Activated naive CD8-positive, alpha-beta T cell (primary cell): ENCODE data around the gene BANF1.
"Not testable (repeated sequence)": the region's sequence is repeated elsewhere in the genome, so short reads cannot be mapped to it uniquely, and the experiment has no call there.

Source experiments
- H3K27ac Mint-ChIP-seq: one replicate; pipeline ENCODE4 v1.8.0; 2021; ENCODE audit warnings: mixed read lengths
- H3K27me3 Mint-ChIP-seq: one replicate; pipeline ENCODE4 v1.8.0; 2021; ENCODE audit warnings: mixed read lengths
- H3K36me3 Mint-ChIP-seq: one replicate; pipeline ENCODE4 v1.8.0; 2021; ENCODE audit warnings: mixed read lengths
- H3K4me1 Mint-ChIP-seq: one replicate; pipeline ENCODE4 v1.8.0; 2021; ENCODE audit warnings: low read depth, mixed read lengths
- H3K4me3 Mint-ChIP-seq: one replicate; pipeline ENCODE4 v1.8.0; 2021; ENCODE audit warnings: mild to moderate bottlenecking, mixed read lengths
- H3K9me3 Mint-ChIP-seq: one replicate; pipeline ENCODE4 v1.8.0; 2021; ENCODE audit warnings: low read depth, mixed read lengths

Gene BANF1

GRCh38 chr11:65992056-65992455 lies 10.2 kb upstream of the BANF1 start:
- Mint-ChIP-seq H3K27me3 (no peaks in the 10 kb centered on the region), H3K9me3 (no peaks in the 10 kb centered on the region), H3K36me3 (no peaks in the 10 kb centered on the region), H3K4me3 (no peak overlapping the region), H3K4me1 (peaks cover 7% of the 10 kb centered on the region), H3K27ac (no peak overlapping the region)

- Mint-ChIP-seq H3K27me3 (no peaks in the 10 kb centered on the region), H3K4me1 (peaks cover 26% of the 10 kb centered on the region), H3K4me3 (no peak overlapping the region), H3K9me3 (no peaks in the 10 kb centered on the region), H3K27ac (peak overlapping the region; percentile 24), H3K36me3 (peaks cover 8% of the 10 kb centered on the region)
Observed at GRCh38 chr11:65997286-65997685, 5.0 kb upstream of the BANF1 start.

GRCh38 chr11:66002648-66003225 lies 434 bp downstream of the BANF1 start:
- H3K9me3 Mint-ChIP-seq, result no peaks in the 10 kb centered on the region
- H3K27ac Mint-ChIP-seq, result peak overlapping the region; percentile 99
- H3K27me3 Mint-ChIP-seq, result no peaks in the 10 kb centered on the region
- peaks cover 32% of the 10 kb centered on the region for H3K4me1 Mint-ChIP-seq
- peak overlapping the region; percentile 99 for H3K4me3 Mint-ChIP-seq
- peaks cover 7% of the 10 kb centered on the region for H3K36me3 Mint-ChIP-seq

- Mint-ChIP-seq H3K4me3 (peak overlapping the region; percentile 99), H3K27me3 (no peaks in the 10 kb centered on the region), H3K36me3 (peaks cover 7% of the 10 kb centered on the region), H3K9me3 (no peaks in the 10 kb centered on the region), H3K27ac (peak overlapping the region; percentile 90), H3K4me1 (peaks cover 34% of the 10 kb centered on the region)
Observed at GRCh38 chr11:66003291-66003690, 988 bp downstream of the BANF1 start.

GRCh38 chr11:66004186-66004585 lies 1.9 kb downstream of the BANF1 start:
- Mint-ChIP-seq H3K4me3 (peak overlapping the region; percentile 59), H3K36me3 (peaks cover 7% of the 10 kb centered on the region), H3K9me3 (no peaks in the 10 kb centered on the region), H3K27me3 (no peaks in the 10 kb centered on the region), H3K4me1 (peaks cover 32% of the 10 kb centered on the region), H3K27ac (peak overlapping the region; percentile 22)

GRCh38 chr11:66006134-66006890 lies 4.0 kb downstream of the BANF1 start:
- H3K4me3 Mint-ChIP-seq, result no peak overlapping the region
- H3K27me3 Mint-ChIP-seq, result no peaks in the 10 kb centered on the region
- H3K9me3 Mint-ChIP-seq, result no peaks in the 10 kb centered on the region
- peaks cover 21% of the 10 kb centered on the region for H3K4me1 Mint-ChIP-seq
- peaks cover 2% of the 10 kb centered on the region for H3K36me3 Mint-ChIP-seq
- no peak overlapping the region for H3K27ac Mint-ChIP-seq

- Mint-ChIP-seq H3K4me3 (no peak overlapping the region), H3K27ac (no peak overlapping the region), H3K27me3 (no peaks in the 10 kb centered on the region), H3K4me1 (peaks cover 20% of the 10 kb centered on the region), H3K9me3 (no peaks in the 10 kb centered on the region), H3K36me3 (peaks cover 2% of the 10 kb centered on the region)
Observed at GRCh38 chr11:66006891-66007176, 4.5 kb downstream of the BANF1 start.

- H3K4me3 Mint-ChIP-seq, result no peak overlapping the region
- H3K27ac Mint-ChIP-seq, result no peak overlapping the region
- peaks cover 20% of the 10 kb centered on the region for H3K4me1 Mint-ChIP-seq
- peaks cover 2% of the 10 kb centered on the region for H3K36me3 Mint-ChIP-seq
- H3K9me3 Mint-ChIP-seq, result no peaks in the 10 kb centered on the region
- H3K27me3 Mint-ChIP-seq, result no peaks in the 10 kb centered on the region
Observed at GRCh38 chr11:66007201-66007634, 4.9 kb downstream of the BANF1 start.

- no peak overlapping the region for H3K4me3 Mint-ChIP-seq
- peak overlapping the region; percentile 0 for H3K27ac Mint-ChIP-seq
- peaks cover 2% of the 10 kb centered on the region for H3K36me3 Mint-ChIP-seq
- no peaks in the 10 kb centered on the region for H3K9me3 Mint-ChIP-seq
- H3K4me1 Mint-ChIP-seq, result peaks cover 16% of the 10 kb centered on the region
- no peaks in the 10 kb centered on the region for H3K27me3 Mint-ChIP-seq
Observed at GRCh38 chr11:66008095-66008467, 5.8 kb downstream of the BANF1 start.

GRCh38 chr11:66008468-66009101 lies 6.3 kb downstream of the BANF1 start:
- Mint-ChIP-seq H3K9me3 (no peaks in the 10 kb centered on the region), H3K36me3 (peaks cover 2% of the 10 kb centered on the region), H3K27me3 (no peaks in the 10 kb centered on the region), H3K27ac (no peak overlapping the region), H3K4me3 (no peak overlapping the region), H3K4me1 (peaks cover 11% of the 10 kb centered on the region)

- H3K36me3 Mint-ChIP-seq, H3K9me3 Mint-ChIP-seq, H3K4me1 Mint-ChIP-seq, H3K27ac Mint-ChIP-seq, H3K27me3 Mint-ChIP-seq, H3K4me3 Mint-ChIP-seq: not testable (repeated sequence)
Observed at GRCh38 chr11:66010036-66010435, 7.7 kb downstream of the BANF1 start.

GRCh38 chr11:66011239-66011784 lies 9.0 kb downstream of the BANF1 start:
- Mint-ChIP-seq H3K4me3 (no peak overlapping the region), H3K9me3 (no peaks in the 10 kb centered on the region), H3K27ac (no peak overlapping the region)

GRCh38 chr11:66011785-66012303 lies 9.5 kb downstream of the BANF1 start, which contains the start of gene CST6:
Gene CST6, plus strand, starts transcription at chr11:66012008. Its CDS starts 37 bp downstream, at chr11:66012045.
- H3K4me1 Mint-ChIP-seq, result peaks cover 6% of the 10 kb centered on the region
- no peaks in the 10 kb centered on the region for H3K9me3 Mint-ChIP-seq
- H3K27ac Mint-ChIP-seq, result no peak within 1 kb of the TSS
- no peaks in the 10 kb centered on the region for H3K36me3 Mint-ChIP-seq
- H3K4me3 Mint-ChIP-seq, result no peak within 1 kb of the TSS
- H3K27me3 Mint-ChIP-seq, result peaks cover 2% of the 10 kb centered on the region

More at GRCh38 chr11:66011239-66011784, 9.0 kb downstream of the BANF1 start:
- no peaks in the 10 kb centered on the region for H3K36me3 Mint-ChIP-seq
- peaks cover 2% of the 10 kb centered on the region for H3K27me3 Mint-ChIP-seq
- peaks cover 6% of the 10 kb centered on the region for H3K4me1 Mint-ChIP-seq

- no peak overlapping the region for H3K4me3 Mint-ChIP-seq
- peaks cover 2% of the 10 kb centered on the region for H3K27me3 Mint-ChIP-seq
- H3K9me3 Mint-ChIP-seq, result no peaks in the 10 kb centered on the region
- H3K36me3 Mint-ChIP-seq, result no peaks in the 10 kb centered on the region
- H3K4me1 Mint-ChIP-seq, result peaks cover 9% of the 10 kb centered on the region
- H3K27ac Mint-ChIP-seq, result no peak overlapping the region
Observed at GRCh38 chr11:66012371-66012945, 10.2 kb downstream of the BANF1 start.
